Endometrium (tissue), 2 donors: ENCODE data around the gene LONP1.

ENCODE experiments used
- FAIRE-seq: peaks from 2 replicates; lab custom pipeline; 2012; peaks lifted over from hg19 to GRCh38; lab: Jason Lieb, UNC
- donor health status: control.
- donor health status: control.

Gene LONP1

DNA sequence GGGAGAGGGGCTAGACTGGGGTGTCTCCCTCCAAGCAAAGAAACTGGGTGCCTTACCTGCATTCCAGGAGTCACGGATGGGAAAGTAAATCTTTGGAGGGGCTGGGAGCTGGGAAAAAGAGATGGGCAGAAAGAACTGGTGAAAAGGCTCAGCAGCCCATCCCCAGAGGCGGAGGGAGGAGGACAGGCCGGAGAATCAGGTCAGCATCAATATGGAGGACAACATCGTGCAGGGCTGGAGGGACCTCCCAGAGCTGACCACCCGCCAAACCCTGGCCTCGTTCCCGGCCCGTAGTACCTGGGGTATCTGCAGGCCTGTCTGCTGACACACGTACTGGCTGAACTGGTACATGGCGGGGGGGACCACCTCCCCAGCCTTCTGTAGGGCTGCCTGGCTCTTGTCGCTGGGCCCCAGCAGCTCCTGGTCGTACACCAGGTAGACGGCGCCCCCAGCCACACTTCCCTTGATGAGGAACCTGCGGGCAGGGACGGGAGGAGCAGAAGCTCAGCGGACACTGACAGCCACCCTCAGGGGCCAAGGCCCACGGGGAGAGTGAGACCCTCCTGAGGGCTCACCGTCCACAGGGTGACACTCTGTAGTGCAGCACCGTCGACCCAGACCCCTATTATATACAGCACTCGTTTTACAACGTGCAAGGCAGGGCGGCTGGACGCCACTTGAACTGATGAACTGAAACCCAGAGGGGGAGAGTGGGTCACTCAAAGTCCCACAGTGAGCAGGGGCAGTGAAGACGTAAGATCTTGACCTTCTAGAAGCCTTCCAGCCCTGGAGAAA, 40.5 kb downstream of the LONP1 start:
- FAIRE-seq: no peak

GRCh38 chr19:5678071-5678718, 41.8 kb downstream of the LONP1 start:
- FAIRE-seq: no peak

DNA sequence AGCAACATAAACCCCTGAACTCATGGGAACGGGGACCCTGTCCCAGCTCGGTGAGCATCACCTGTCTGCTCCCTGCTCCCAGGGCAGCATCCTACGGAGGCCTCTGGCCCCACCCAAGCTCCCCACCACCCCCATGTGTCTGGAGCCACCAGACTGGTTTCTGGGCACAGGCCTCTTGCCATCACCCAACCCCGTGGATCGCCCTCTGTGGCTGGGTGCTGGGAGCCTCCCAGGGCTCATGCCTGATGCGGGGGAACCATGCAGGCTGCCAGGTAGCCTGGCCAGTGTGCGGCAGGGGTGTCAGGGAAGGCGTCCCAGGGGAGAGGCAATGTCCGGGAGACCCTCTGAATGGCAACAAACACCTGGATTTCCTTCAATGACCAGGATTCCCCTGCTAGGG, 42.4 kb downstream of the LONP1 start:
- FAIRE-seq: no peak

GRCh38 chr19:5677136-5677535, 42.8 kb downstream of the LONP1 start:
- FAIRE-seq: no peak

- FAIRE-seq: no peak
These were observed 43.2 kb downstream of the LONP1 start for GRCh38 chr19:5676772-5677105.

DNA sequence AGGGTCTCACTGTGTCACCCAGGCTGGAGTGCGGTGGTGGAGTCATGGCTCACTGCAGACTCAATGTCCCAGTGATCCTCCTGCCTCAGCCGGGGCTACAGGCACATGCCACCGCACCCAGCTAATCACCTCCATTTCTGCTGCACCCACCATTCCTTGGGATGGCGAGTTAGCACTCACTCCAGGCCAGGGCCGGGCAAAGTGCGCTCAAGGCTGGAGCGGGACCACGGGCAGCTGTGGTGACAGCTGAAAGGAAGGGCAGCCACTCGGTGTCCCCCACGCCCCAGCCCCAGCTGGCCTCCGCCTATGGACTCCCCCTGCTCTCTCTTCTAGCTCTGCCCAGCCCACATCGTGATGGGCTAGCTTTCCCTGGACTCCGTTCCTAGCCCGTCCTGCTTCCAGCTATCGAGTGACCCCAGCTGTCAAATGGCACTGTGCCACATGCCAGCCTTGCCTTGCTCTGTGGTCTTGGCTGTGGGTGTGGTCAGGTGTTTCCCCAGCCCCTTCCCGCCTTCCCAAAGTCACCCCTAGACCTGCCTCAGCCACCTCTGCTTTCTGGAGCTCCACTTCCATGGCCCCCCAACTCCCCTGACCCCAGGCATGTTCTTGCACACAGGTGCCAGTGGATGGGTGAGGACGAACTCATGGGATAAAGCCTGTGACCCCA, 43.7 kb downstream of the LONP1 start:
- no peak for FAIRE-seq

DNA sequence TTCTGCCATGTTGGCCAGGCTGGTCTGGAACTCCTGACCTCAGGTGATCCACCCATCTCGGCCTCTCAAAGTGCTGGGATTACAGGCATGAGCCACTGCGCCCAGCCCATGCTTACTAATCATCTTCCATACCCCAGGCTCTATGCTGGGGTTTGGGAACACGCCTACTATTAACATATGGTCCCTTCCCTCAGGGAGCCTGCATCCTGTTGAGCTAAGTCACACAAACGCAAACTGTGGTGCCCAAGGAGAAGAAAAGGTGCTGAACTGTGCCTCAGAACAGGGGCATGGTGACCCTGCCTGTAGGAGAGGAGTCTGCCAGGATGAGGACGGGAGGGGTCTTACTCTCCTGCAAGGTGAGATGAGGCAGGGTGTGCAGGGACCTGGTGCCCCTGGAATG, 45.2 kb downstream of the LONP1 start:
- no peak for FAIRE-seq

DNA sequence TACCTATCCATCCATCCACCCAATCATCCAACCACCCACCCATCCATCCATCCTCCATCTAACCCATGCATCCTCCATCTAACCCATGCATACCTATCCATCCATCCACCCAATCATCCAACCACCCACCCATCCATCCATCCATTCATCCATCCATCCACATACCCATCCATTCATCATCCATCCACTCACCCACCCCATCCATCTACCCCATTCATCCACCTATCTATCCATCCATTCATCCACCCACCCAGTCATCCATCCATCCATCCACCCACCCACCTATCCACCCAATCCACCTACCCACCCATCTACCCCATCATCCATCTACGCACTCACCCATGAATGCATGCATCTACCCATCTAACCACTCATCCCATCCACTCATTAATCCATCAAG, 46.2 kb downstream of the LONP1 start:
- FAIRE-seq: no peak

DNA sequence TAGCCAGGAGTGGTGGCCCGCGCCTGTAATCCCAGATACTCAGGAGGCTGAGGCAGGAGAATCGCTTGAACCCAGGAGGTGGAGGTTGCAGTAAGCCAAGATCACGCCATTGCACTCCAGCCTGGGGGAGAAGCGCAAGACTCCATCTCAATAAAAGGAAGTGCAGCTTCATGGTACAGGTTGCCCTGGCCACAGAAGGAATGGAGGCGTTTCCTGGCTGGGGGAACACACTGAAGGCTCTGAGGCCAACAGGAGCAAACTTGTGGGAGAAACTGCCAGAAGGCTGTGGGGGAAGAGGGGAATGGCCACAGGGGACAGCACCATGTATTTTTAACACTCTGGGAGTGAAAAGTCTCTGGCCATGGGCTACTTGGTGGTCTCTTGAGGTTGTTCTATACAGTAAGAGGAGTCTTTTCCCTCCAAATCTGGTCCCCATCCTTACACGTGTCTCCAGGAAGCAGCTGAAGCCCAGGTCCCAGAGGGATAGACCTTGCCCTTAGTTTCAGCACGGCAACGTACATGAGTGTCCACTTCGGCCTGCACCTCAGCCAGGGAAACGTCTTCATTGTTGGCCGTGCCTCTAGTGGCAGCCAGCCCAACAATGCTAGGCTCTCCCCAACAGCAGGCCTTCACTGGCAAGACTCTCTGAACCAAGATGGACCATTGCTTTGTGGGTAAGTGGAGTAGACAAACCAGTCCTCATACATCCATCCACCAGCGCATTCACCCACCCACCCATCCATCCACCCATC, 47.1 kb downstream of the LONP1 start:
- no peak for FAIRE-seq

DNA sequence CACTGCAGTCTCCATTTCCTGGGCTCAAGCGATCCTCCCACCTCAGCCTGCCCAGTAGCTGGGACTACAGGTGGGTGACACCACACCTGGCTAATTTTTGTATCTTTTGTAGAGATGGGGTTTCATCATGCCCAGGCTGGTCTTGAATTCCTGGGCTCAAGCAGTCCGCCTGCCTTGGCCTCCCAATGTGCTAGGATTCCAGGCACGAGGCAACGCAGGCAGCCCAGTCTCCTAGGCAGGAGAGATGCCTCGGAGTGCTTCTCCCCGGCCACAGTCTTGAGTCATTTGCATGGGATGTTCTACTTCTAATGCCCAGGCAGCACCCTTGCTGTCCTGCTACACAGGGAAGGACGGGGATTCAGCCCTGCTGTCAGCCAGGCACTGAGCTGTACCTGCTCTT, 48.3 kb downstream of the LONP1 start:
- no peak for FAIRE-seq

DNA sequence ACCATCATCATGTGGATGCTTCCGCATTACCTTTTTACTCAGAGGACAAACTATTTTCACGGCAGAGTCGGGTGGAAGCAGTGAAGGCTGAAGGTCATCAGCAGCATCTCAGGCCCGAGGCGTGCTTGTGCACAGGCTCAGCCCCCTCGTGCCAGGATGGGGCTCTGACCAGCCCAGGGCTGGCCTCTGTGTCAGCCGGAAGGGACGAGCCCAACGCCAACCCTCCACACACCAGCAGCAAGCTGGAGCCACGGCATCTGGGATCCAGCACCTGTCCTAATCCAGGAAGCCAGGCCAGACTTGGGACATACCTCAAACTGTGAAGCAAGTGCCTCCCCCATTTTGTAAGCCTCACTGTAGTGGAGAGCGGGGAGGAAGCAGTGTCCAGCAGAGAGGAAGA, 50.7 kb downstream of the LONP1 start:
- FAIRE-seq: no peak

DNA sequence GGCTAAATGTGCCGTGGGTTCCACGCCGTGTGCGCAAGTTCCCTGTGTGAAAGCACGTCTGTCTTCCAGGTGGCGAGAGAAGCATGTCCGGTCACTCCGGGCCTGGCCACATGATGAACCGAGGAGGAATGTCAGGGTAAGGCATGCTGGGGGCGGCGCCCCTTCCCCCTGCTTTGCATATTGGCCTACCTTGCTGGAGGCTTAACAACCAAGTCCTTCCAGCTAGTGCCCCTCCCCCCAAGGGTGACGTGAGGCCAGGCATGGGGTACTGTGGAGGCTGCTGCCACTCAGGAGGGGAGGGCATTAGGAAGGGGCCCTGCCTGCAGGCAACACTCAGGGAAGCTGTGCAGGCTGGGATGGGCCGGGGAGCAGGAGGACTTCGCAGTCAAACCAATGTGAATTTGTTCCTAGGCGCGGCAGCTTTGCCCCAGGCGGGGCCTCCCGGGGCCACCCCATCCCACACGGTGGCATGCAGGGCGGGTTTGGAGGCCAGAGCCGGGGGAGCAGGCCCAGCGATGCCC, 52.1 kb downstream of the LONP1 start:
- FAIRE-seq: no peak

DNA sequence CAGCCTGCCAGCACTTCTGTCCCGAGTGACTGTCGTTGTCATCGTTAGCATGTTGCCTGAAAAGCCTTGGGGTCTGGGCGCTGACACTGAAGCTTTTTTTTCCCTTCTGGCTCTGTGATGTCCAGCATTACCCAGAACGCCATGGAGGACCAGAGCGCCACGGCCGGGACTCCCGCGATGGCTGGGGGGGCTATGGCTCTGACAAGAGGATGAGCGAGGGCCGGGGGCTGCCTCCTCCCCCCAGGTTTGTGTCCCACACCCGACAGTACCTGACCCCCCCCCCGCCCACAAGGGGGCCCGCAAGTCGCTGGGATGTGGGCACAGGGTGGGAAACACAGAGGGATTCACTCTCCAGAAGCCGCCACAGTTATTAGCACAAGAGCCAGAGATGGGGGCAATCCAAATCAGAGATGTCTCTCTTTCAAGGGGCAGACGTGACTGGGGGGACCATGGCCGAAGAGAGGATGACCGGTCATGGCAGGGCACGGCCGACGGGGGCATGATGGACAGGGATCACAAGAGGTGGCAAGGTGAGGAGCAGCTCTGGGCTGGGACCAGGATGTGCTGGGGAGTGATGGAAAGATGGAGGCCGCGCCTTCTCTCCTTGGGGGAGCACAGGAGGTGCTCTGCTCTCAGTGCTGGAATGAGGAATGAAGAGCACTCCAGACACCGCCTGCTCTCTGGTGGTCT, 52.9 kb downstream of the LONP1 start:
- no peak for FAIRE-seq

DNA sequence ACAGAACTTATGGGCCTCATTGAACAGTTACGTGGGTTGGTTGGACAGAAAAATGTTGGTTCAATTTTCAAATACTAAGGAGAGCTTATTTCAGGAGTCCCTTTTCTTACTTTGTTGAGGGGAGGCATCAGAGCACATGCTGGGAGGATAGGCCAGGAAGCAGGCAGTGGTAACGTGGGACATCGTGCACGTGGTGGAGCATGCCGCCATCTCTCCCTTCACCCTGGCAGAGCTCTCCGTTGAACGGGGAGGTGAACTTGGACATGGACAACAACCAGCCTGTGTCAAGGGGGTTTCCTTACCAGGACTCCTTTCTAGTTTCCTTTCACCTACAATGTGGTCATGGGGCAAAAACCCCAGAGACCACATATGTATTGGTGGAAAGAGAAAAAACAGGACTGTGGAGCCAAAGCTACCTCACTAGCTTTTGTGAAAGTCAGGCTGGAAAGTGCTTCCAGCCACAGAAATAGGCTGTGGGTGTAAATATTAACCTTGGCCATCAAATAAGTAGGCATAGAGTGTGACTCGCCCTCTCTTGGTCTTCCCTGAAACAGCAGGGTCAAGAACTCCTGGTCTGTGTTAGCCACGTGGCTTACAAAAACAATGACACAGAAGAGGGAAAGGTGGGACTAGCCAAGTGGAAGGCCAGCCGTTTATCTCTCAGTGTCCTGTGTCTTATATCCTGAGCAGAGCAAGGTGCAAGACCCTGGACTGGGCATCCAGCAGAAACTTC, 54.0 kb downstream of the LONP1 start:
- FAIRE-seq: no peak

DNA sequence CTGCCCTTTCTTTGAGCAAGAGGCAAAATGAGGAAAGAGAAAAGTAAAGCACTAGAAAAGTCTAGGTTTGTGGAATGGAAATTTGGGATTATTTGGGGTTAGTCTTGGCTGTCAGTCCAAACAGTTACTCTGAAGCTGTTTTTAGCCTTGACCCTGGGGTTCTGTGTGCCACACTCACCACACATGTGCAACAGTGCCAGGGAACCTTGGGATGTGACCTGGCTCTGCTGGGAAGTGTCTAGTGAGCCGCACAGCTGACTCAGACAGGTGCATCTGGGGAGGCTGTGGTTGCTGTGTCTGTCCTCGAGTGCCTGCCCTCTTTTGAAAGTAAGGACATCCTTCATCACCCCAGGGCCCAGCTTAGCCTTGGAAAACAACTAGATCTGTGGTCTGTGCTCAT, 55.4 kb downstream of the LONP1 start:
- FAIRE-seq: no peak

DNA sequence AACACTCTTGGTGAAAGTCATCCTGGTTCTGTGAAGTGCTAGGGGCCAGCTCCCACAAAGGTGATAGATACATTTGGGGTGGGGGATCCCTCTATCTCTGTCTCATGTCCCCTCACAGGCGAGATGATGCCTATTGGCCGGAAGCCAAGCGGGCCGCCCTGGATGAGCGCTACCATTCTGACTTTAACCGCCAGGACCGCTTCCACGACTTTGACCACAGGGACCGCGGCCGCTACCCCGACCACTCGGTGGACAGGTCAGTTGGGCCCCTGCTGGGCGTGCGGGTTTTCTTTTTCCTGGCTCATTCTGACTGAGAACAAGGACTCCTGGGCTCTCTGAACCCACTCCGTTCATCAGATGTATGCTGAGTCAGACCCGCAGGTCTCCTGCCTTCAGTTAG, 56.0 kb downstream of the LONP1 start:
- no peak for FAIRE-seq

- no peak for FAIRE-seq
These were observed 58.5 kb downstream of the LONP1 start for GRCh38 chr19:5661483-5661882.

DNA sequence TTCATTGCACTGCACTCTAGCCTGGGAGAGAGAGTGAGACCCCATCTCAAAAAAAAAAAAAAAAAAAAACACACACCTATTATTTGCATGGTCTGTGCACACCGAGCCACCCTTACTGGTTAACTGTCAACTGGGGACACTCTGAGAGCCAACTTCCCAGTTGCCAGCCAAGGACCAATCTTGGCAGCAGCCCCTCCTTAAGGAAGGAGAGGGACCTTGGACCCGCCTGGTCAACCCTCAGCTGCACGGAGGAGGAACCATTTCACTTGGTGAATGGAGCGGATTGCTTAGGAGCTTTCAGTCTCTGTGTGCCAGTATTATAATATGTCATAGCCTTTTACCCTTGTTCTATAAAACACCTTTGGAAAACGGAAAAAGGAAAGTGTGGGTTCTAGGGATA, 64.5 kb downstream of the LONP1 start:
- no peak for FAIRE-seq

GRCh38 chr19:5654931-5655330, 65.0 kb downstream of the LONP1 start:
- no peak for FAIRE-seq

DNA sequence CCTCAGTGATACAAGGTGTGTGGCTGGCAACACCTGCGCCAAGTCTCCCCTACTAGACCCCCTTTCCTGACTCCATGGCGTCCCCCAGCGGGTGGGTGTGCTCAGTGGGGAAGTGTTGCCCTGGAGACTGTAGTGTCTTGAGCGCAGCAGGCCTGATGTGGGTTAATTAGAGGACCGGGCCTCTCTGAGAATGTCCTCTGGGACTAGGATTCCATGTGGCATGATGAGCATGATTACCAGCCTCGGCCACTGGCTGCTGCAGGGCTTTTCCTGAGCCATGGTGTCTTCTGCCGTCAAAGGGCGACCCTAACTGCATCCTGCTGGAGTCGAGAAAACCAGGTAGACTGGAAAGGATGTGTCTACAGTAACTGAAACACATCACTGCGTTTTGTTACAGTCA, 67.7 kb downstream of the LONP1 start:
- no peak for FAIRE-seq

GRCh38 chr19:5651361-5651760, 68.6 kb downstream of the LONP1 start:
- no peak for FAIRE-seq
